NCI-H748 (cell line): ENCODE measurements around the gene ERN2.
"Not testable (repeated sequence)": the region's sequence is repeated elsewhere in the genome, so short reads cannot be mapped to it uniquely, and the experiment has no call there.

ENCODE experiments used
- DNase-seq: peaks from one replicate; lab custom pipeline; 2025; ENCODE audit not compliant: unreplicated experiment; lab: John Stamatoyannopoulos, UW

ERN2 gene

GRCh38 chr16:23722613-23723240 is 9.7 kb upstream of the ERN2 start:
- not testable (repeated sequence) for DNase-seq

DNA sequence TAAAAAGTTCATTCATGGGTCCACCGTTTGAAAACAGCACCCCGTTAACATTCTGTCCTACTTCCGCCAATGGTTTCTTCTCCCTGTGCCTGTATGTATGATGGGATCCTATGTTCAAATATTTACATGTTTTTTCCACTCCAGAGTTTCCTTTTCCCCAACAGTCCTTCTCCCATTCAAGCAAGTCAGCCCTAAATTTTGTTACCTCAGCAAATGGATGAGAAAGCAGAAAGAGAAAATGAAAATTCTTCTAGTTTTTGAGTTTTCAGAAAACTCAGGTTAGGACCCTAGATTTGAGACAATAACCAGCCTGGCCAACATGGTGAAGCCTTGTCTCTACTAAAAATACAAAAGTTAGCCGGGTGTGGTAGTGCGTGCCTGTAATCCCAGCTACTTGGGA is 3.5 kb upstream of the ERN2 start:
- no peak for DNase-seq

DNA sequence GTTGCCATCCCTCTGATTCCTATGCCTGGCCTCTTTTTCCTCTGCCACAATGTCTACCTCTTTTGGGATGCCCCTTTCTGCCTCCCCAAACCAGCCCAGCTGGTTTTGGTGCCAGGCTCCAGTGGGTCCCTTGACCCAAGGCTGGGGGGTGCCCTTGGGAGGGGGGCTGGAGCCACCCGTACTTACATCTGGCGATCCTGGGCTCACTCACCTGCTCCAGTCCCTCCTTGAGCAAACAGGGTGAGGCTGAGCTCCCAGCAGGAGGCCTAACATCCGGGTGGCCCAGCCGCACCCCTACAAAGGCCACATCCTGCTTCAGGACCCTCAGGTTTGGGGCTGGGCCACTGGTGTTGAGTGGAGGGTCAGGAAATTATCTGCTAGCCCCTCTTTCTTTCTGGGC is 1.2 kb downstream of the ERN2 start:
- peak; percentile 23 for DNase-seq

- no peak for DNase-seq
Measured at GRCh38 chr16:23710504-23710903, 2.5 kb downstream of the ERN2 start.

- no peak for DNase-seq
Measured at GRCh38 chr16:23710008-23710407, 3.0 kb downstream of the ERN2 start.

GRCh38 chr16:23709536-23709935 is 3.5 kb downstream of the ERN2 start:
- DNase-seq: no peak

- no peak for DNase-seq
Measured at GRCh38 chr16:23706439-23706838, 6.6 kb downstream of the ERN2 start.

DNA sequence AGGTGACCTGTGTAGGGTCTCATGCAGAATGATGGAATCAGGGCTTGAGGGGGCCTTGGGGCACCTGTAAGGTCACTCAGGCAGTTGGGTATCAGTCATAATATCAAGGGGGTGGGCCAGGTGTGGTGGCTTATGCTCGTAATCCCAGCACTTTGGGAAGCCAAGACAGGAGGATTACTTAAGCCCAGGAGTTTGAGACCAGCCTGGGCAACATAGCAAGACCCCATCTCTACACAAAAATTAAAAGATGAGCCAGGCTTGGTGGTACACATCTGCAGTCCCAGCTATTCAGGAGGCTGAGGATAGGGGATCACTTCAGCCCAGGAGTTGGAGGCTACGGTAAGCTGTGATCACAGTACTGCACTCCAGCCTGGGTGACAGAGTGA is 7.5 kb downstream of the ERN2 start:
- no peak for DNase-seq

- DNase-seq: no peak
Measured at GRCh38 chr16:23704772-23705516, 8.1 kb downstream of the ERN2 start.

DNA sequence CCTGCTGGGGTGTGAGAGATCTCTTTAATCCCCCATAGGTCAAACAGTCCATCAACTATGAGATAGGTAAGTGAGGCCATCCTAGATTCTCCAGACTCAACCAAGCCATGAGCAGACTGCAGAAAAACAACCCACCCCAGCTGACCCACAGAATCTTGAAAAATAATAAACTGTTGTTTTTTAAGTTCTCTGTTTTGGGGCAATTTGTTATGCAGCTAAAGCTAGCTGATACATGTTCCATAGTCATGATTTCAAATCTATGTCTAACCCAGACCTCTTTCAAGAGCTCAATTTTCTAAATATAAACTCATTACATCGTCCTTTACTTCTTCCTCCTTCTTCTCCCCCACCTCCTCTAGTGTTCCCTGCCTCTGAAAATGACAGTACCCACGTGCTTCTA is 10.1 kb downstream of the ERN2 start:
- no peak for DNase-seq

GRCh38 chr16:23701045-23701444 is 12.0 kb downstream of the ERN2 start:
- no peak for DNase-seq

DNA sequence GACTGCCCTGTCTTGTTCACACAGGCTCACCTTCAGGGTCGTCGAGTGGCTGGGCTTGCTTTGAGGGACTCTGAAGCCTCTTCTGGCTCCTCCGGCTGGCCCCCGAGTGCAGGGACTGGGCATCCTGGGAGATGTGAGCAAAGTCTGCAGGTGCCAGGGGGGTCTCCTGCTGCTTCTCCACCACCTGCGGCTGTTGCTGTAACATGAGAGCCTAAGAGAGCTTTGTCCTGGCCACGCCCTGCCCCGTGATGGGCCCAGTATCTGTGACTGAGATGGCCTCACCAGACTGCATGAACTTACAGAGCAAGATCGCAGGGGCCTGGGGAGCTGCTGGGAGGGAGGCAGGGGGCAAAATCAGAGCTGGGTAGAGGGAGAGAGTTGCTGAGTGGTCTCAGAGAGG is 12.5 kb downstream of the ERN2 start:
- DNase-seq: peak; percentile 66

DNA sequence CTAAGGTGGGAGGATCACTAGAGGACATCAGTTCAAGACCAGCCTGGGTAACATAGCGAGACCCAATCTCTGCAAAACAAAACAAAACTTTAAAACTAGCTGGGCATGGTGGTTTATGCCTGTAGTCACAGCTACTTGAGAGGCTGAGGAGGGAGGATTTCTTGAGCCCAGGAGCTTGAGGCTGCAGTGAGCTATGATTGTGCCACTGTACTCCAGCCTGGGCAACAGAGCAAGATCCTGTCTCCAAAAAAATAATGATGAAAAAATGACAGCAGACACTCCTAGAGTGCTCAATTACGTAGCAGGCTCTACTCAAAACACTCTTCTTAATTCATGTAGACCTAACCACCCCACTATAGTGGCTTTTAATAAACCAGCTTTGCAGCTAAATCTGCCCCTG is 12.9 kb downstream of the ERN2 start:
- no peak for DNase-seq

DNA sequence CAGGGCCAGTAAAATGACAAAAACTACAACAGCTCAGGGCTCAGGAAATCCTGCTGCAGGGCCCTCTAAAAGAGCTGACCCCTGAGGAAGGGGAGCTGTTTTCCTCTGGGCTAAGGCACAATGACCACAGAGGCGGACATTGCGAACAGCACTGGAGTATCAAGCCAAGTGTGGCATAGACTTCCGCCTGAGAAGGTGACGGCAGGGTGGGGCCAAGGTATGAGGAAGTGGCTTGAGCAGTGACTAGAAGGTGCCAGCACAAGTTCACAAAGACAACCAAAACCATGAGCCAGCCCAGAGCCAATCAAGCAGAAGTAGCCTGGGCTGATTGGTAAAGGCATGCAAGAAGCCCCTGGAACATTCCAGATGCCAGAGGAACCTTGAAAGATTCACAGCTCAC is 13.9 kb downstream of the ERN2 start:
- DNase-seq: no peak

GRCh38 chr16:23695756-23696155 is 17.3 kb downstream of the ERN2 start:
- DNase-seq: no peak

- DNase-seq: no peak
Measured at GRCh38 chr16:23694644-23695373, 18.2 kb downstream of the ERN2 start.

GRCh38 chr16:23694265-23694643 is 18.8 kb downstream of the ERN2 start:
- no peak for DNase-seq

- DNase-seq: no peak
Measured at GRCh38 chr16:23692190-23692837, 20.7 kb downstream of the ERN2 start.

- no peak for DNase-seq
Measured at GRCh38 chr16:23691483-23692189, 21.4 kb downstream of the ERN2 start.

- DNase-seq: no peak
Measured at GRCh38 chr16:23690771-23691482, 22.1 kb downstream of the ERN2 start.
